ENCODE results near the gene R3HCC1L.

DNA sequence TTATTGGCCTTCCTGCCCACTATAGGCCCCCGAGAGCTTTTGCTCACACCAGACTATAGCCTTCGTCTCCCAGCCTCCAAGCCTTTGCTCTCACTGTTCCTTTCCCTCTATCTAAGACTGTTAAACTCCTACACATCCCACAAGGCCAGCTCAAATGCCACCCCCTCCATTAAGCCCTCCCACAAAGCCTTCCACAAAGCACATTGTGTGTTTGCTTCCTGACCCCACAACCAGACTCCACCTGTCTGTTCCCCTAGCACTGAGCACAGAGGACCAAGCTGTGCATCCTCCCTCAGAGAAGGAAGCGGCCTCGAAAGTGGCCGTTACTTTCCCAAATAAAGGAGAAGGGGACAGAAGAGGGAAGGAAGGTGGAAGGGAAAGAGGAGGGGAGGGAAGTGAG lies 132.2 kb downstream of the R3HCC1L start:
- no peak for TF ChIP-seq POLR2A (IDR thresholded peaks at IDR 0.05)
- TF ChIP-seq, protein P1, sequence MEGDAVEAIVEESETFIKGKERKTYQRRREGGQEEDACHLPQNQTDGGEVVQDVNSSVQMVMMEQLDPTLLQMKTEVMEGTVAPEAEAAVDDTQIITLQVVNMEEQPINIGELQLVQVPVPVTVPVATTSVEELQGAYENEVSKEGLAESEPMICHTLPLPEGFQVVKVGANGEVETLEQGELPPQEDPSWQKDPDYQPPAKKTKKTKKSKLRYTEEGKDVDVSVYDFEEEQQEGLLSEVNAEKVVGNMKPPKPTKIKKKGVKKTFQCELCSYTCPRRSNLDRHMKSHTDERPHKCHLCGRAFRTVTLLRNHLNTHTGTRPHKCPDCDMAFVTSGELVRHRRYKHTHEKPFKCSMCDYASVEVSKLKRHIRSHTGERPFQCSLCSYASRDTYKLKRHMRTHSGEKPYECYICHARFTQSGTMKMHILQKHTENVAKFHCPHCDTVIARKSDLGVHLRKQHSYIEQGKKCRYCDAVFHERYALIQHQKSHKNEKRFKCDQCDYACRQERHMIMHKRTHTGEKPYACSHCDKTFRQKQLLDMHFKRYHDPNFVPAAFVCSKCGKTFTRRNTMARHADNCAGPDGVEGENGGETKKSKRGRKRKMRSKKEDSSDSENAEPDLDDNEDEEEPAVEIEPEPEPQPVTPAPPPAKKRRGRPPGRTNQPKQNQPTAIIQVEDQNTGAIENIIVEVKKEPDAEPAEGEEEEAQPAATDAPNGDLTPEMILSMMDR (IDR thresholded peaks at IDR 0.05) = no peak

All from thyroid gland (tissue), 4 donors.